Mucosa of rectum (tissue), 2 donors: Measurements from ENCODE around the gene CD209.

Experiments used
- H3K27ac ChIP-seq, 2 donors: one replicate each; pipeline ENCODE4 v1.7.0; 2013; ENCODE audit warnings: inconsistent platforms in 2 of 2, low read depth in 2 of 2, low read length in 2 of 2
- H3K27me3 ChIP-seq, 2 donors: one replicate each; pipeline ENCODE4 v1.7.0; 2013; ENCODE audit warnings: low read length in 2 of 2; ENCODE audit not compliant: control insufficient read depth in 2 of 2, insufficient read depth in 2 of 2
- H3K36me3 ChIP-seq, 2 donors: one replicate each; pipeline ENCODE4 v1.7.0; 2013; ENCODE audit warnings: low read length in 2 of 2; ENCODE audit not compliant: control insufficient read depth in 2 of 2, insufficient read depth in 2 of 2
- H3K4me1 ChIP-seq, 2 donors: one replicate each; pipeline ENCODE4 v1.7.0; 2013; ENCODE audit warnings: low read length in 2 of 2, mild to moderate bottlenecking in 1 of 2; ENCODE audit not compliant: control insufficient read depth in 2 of 2, insufficient read depth in 2 of 2
- H3K4me3 ChIP-seq, 2 donors: one replicate each; pipeline ENCODE4 v1.7.0; 2013; ENCODE audit warnings: low read length in 2 of 2
- H3K9ac ChIP-seq, 2 donors: one replicate each; pipeline ENCODE4 v1.7.0; 2013; ENCODE audit warnings: low read length in 2 of 2, low read depth in 1 of 2, mild to moderate bottlenecking in 1 of 2
- H3K9me3 ChIP-seq, 2 donors: one replicate each; pipeline ENCODE4 v1.7.0; 2013; ENCODE audit warnings: low read length in 2 of 2; ENCODE audit not compliant: control insufficient read depth in 2 of 2
- donor health status: healthy.
- donor health status: Normal muscosa, but diverticular disease.

The CD209 gene

DNA sequence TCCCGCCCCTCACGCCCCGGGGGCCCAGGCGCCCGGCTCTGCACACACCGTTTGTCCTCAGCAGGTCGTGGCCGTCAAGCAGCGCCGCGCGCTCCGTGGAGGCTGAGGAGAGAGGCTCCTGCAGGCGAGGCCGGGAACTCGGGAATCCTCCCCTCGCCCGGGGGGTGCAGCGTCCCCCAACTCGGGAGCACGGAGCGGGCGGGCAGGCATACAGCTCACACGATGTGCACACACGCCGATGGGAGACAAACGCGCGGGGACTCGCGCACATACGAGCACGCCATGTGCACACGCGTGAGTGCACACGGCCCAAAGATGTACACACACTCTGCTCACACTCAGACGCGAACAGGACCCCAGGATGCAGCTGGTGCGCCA is 16.1 kb downstream of the CD209 start:
- no peak overlapping the region for H3K4me3 ChIP-seq
- H3K9me3 ChIP-seq = no peaks in the 10 kb centered on the region
- H3K9ac ChIP-seq = no peak overlapping the region
- no peaks in the 10 kb centered on the region for H3K36me3 ChIP-seq
- no peak overlapping the region for H3K27ac ChIP-seq
- H3K27me3 ChIP-seq = peaks cover 14 to 19% of the 10 kb centered on the region in 2 donors
- H3K4me1 ChIP-seq = peaks cover 0 to 2% of the 10 kb centered on the region in 2 donors

GRCh38 chr19:7730286-7731217 is 16.8 kb downstream of the CD209 start:
- no peak overlapping the region for H3K27ac ChIP-seq
- no peaks in the 10 kb centered on the region for H3K9me3 ChIP-seq
- peaks cover 14 to 19% of the 10 kb centered on the region in 2 donors for H3K27me3 ChIP-seq
- H3K9ac ChIP-seq = no peak overlapping the region
- H3K36me3 ChIP-seq = no peaks in the 10 kb centered on the region
- no peak overlapping the region for H3K4me3 ChIP-seq
- H3K4me1 ChIP-seq = peaks cover 0 to 2% of the 10 kb centered on the region in 2 donors

GRCh38 chr19:7729831-7730285 is 17.5 kb downstream of the CD209 start:
- no peak overlapping the region for H3K9ac ChIP-seq
- H3K4me3 ChIP-seq = no peak overlapping the region
- H3K9me3 ChIP-seq = no peaks in the 10 kb centered on the region
- peaks cover 14 to 19% of the 10 kb centered on the region in 2 donors for H3K27me3 ChIP-seq
- H3K36me3 ChIP-seq = no peaks in the 10 kb centered on the region
- peaks cover 0 to 2% of the 10 kb centered on the region in 2 donors for H3K4me1 ChIP-seq
- H3K27ac ChIP-seq = no peak overlapping the region

DNA sequence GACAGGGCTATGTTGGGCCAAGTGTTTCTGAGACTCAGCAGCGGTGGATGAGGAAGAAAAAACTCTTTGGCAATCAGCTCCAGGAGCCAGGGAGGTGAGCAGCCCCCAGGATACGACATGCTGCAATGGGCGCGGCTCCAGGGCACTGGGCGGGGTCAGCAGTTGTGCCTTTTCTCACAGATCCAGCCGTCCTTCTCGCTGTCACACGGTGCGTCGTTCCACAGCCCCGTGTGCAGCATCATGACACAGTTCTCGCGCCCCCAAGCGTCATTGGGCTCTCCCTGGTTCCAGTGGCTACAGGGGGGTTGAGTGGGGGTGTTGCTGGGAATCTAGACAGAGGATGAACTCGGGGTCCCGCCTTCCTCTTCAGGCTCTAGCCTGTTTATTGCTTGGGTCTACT is 18.1 kb downstream of the CD209 start:
- Histone ChIP-seq H3K36me3 (no peaks in the 10 kb centered on the region), H3K9ac (no peak overlapping the region), H3K9me3 (no peaks in the 10 kb centered on the region), H3K27ac (no peak overlapping the region), H3K4me3 (no peak overlapping the region), H3K27me3 (peaks cover 14 to 19% of the 10 kb centered on the region in 2 donors), H3K4me1 (no peaks in the 10 kb centered on the region)

DNA sequence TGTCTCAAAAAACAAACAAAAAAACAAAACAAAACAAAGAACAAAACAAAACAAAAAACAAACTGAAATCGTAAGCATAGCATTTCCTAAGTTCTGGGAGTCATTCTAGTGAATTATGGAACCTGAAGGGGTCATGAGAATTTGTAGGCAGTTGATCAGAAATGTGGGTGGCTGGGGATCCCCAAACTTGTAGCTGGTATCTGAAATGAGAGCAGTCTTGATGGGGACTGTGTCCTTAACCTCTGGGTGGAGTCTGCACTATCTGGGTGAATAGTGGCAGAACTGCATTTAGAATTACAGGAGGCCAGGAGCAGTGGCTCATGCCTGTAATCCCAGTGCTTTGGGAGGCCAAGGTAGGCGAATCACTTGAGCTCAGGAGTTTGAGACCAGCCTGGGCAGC is 21.5 kb downstream of the CD209 start:
- Histone ChIP-seq H3K9ac (no peak overlapping the region), H3K36me3 (no peaks in the 10 kb centered on the region), H3K4me1 (no peaks in the 10 kb centered on the region), H3K9me3 (no peaks in the 10 kb centered on the region), H3K4me3 (no peak overlapping the region), H3K27me3 (peaks cover 11 to 21% of the 10 kb centered on the region in 2 donors), H3K27ac (no peak overlapping the region)

- no peak overlapping the region for H3K27ac ChIP-seq
- H3K9me3 ChIP-seq = no peaks in the 10 kb centered on the region
- H3K36me3 ChIP-seq = no peaks in the 10 kb centered on the region
- peaks cover 0 to 2% of the 10 kb centered on the region in 2 donors for H3K27me3 ChIP-seq
- H3K4me1 ChIP-seq = peaks cover 0 to 2% of the 10 kb centered on the region in 2 donors
- no peak overlapping the region for H3K9ac ChIP-seq
- H3K4me3 ChIP-seq = no peak overlapping the region
Measured at GRCh38 chr19:7722231-7722651, 25.1 kb downstream of the CD209 start.

GRCh38 chr19:7720351-7720750 is 27.0 kb downstream of the CD209 start:
- Histone ChIP-seq H3K9ac (no peak overlapping the region), H3K4me3 (no peak overlapping the region), H3K27ac (no peak overlapping the region), H3K9me3 (no peaks in the 10 kb centered on the region), H3K4me1 (peaks cover 0 to 2% of the 10 kb centered on the region in 2 donors), H3K36me3 (no peaks in the 10 kb centered on the region), H3K27me3 (peaks cover 0 to 2% of the 10 kb centered on the region in 2 donors)

GRCh38 chr19:7718668-7719067 is 28.7 kb downstream of the CD209 start:
- H3K9ac ChIP-seq = no peak overlapping the region
- H3K27me3 ChIP-seq = peaks cover 0 to 2% of the 10 kb centered on the region in 2 donors
- H3K4me1 ChIP-seq = peaks cover 0 to 2% of the 10 kb centered on the region in 2 donors

GRCh38 chr19:7716762-7717161 is 30.6 kb downstream of the CD209 start:
- no peaks in the 10 kb centered on the region for H3K9me3 ChIP-seq
- H3K9ac ChIP-seq = no peak overlapping the region
- H3K4me1 ChIP-seq = peaks cover 0 to 2% of the 10 kb centered on the region in 2 donors
- H3K4me3 ChIP-seq = no peak overlapping the region
- no peaks in the 10 kb centered on the region for H3K36me3 ChIP-seq
- no peaks in the 10 kb centered on the region for H3K27me3 ChIP-seq
- no peak overlapping the region for H3K27ac ChIP-seq

More at GRCh38 chr19:7718668-7719067, 28.7 kb downstream of the CD209 start:
- no peaks in the 10 kb centered on the region for H3K36me3 ChIP-seq
- H3K9me3 ChIP-seq = no peaks in the 10 kb centered on the region
- no peak overlapping the region for H3K4me3 ChIP-seq
- no peak overlapping the region for H3K27ac ChIP-seq

DNA sequence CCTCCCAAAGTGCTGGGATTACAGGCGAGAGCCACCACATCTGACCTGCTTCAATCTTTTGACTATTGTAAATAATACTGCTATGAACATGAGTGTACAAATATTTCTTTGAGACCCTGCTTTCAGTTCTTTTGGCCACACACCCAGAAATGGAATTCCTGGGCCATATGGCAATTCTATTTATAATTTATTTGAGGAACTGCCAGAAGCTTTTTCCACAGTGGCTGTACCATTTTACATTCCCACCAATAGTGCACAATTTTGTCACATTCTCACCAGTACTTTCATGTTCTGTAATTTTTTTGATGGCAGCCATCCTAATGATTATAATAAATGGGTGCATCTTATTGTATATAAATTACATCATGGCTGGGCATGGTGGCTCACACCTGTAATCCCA is 31.7 kb downstream of the CD209 start:
- Histone ChIP-seq H3K27me3 (no peaks in the 10 kb centered on the region), H3K36me3 (no peaks in the 10 kb centered on the region), H3K9ac (no peak overlapping the region), H3K27ac (no peak overlapping the region), H3K4me1 (peaks cover 0 to 2% of the 10 kb centered on the region in 2 donors), H3K9me3 (no peaks in the 10 kb centered on the region), H3K4me3 (no peak overlapping the region)
